Inflammatory macrophage treated with lipopolysaccharide for 4 hours (primary cell): ENCODE data around the gene PTTG1IP.

Source experiments
- DNase-seq: peaks from one replicate; pipeline ENCODE4 v3.0.0-alpha.2; 2020

Gene PTTG1IP

DNA sequence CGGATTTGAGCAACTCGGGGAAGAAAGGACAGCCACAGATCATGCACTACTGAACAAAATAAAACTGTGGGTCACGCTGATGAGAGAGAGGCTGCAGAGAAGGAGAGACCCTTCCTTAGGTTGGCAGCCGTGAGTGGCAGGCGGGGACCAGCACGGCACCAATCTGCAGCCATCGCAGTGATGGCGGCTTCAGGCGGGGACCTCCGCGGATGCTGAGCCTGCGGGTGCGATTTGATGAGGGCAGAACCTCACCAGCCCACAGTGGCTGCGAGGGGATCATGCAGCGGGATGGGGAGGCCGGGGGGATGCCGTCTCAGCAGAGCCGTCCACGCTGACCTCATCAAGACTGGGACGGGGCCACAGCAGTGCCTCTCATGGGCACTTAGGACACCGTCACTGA, 35.4 kb upstream of the PTTG1IP start:
- DNase-seq = no peak

GRCh38 chr21:44907966-44908895, 34.7 kb upstream of the PTTG1IP start:
- peak; percentile 93 for DNase-seq

- DNase-seq = no peak
These were observed 33.9 kb upstream of the PTTG1IP start for GRCh38 chr21:44907225-44907965.

DNA sequence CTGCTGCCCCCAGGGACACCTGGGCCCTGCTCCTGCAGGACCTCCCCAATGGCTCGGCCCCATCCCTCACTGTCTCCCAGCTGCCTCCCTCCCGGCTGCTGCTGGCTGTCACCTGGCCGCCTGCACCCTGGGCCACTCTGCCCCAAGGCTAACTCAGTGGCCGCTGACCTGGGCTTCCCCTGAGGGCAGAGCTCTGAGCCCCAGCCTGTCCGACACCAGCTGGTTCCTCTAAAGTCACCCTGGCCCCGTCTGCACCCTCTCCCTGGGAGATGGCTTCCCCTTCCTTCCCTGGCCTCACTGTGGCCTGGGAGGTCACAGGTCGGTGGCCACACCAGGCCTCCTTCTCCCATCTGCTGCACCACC, 32.2 kb upstream of the PTTG1IP start:
- DNase-seq = peak; percentile 46

DNA sequence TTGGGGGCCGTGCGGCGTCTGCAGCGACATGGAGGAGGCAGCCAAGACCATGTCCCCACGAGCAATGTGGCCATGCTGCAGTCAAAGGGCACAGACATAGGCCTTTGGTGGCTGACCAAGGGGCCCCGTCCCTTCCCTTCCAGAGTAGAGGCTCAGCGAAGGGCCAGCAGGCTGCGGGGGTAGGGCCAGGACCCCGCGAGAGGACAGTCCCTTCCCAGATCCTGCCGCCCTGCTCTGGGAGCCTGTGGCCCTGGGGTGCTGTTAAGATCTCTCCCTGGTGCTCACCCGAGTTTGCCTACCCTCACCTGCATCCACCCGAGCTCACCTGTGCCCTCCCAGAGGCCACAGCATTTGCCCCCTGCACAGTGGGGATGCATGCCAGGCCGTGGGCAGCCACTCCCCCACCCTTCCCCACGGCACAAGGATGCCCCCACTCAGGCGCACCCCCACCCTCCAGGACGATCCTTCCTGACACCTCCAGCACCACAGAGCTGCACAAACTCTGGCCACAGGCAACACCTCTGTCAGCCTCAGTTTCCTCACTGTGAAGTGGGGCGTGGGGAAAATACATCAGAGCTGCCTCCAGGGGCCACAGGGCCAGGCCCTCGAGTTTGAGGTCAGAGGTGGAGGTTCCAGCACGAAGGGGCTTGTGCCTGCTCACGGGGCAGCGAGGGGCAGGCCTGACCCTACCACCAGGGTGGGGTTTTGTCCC, 31.7 kb upstream of the PTTG1IP start:
- DNase-seq = no peak

- no peak for DNase-seq
These were observed 30.8 kb upstream of the PTTG1IP start for GRCh38 chr21:44904141-44904923.

DNA sequence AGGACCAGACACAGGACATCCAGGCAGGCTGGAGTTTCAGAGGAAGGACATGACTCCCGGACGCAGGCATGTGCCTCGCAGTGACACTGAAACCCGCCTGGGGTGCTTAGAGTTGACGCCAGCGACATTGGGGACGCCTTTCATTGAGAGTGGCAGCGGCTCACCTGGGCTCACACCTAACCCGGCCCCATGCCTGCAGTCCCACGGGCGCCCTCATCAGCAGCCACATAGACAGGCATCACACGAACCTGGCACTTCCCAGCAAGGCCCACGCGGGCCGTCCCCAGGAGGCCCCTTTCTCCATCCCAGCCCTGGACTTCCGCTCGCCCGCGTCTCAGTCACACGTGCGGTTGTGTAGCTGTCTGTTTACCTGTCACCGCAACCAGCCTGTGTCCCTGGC, 30.2 kb upstream of the PTTG1IP start:
- DNase-seq = no peak

DNA sequence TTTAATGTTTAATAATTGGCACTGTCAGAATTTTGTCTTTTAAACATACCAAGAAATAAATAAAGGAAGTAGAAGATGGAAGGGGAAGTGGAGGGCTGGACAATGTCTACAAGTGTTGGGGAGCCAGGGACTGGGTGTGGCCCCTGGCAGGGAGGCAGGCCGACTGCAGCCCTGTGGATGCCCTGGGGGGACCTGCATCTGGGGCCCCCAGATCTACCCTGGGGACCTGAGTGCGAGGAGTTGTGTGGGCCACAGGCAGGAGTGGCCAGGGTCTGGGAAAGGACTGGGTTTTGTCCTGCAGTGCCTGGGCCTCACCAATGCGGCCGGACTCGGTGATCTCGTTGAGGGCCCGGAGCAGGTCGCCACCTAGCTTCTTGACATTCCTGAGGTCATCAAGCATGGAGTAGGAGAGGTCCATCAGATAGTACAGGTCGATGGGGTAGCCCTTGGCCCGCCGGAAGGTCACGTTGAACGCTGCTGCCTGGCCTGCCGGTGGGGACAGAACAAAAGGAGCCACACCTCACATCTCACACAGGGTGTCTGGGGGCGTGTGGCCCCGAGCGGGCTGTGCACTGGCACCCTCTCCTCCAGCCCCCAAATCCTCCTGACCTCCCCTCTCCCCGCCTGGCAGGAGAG, 29.7 kb upstream of the PTTG1IP start:
- peak; percentile 60 for DNase-seq

DNA sequence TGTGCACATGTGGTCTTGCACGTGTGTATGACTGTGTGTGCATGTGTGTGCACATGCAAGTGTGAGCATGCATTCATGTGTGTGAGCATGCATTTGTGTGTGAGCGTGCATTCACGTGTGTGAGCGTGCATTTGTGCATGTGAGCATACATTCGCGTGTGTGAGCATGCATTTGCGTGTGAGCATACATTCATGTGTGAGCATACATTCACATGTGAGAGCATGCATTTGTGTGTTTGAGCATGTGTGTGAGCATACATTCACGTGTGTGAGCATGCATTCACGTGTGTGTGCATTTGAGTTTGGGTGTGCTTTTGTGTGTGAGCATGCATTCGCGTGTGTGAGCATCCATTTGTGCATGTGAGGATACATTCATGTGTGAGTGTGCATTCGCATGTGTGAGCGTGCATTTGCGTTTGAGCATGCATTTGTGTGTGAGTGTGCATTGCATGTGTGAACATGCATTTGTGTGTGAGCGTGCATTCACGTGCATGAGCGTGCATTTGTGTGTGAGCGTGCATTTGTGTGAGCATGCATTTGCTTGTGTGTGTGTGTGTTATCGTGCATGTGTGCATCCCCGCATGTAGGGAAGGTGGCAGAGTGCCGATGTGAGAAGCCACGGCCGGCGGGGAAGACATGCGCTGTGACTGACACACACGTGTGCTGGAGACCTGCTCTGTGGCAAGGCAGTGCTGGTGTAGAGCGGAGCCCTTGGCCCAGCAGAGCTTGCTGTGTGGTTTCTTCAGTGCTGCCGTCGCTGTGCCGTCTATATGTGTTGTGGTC, 29.0 kb upstream of the PTTG1IP start:
- DNase-seq = no peak

GRCh38 chr21:44901391-44902074, 28.0 kb upstream of the PTTG1IP start:
- no peak for DNase-seq

- no peak for DNase-seq
These were observed 27.2 kb upstream of the PTTG1IP start for GRCh38 chr21:44900559-44901251.

GRCh38 chr21:44899768-44900558, 26.5 kb upstream of the PTTG1IP start:
- DNase-seq = no peak

DNA sequence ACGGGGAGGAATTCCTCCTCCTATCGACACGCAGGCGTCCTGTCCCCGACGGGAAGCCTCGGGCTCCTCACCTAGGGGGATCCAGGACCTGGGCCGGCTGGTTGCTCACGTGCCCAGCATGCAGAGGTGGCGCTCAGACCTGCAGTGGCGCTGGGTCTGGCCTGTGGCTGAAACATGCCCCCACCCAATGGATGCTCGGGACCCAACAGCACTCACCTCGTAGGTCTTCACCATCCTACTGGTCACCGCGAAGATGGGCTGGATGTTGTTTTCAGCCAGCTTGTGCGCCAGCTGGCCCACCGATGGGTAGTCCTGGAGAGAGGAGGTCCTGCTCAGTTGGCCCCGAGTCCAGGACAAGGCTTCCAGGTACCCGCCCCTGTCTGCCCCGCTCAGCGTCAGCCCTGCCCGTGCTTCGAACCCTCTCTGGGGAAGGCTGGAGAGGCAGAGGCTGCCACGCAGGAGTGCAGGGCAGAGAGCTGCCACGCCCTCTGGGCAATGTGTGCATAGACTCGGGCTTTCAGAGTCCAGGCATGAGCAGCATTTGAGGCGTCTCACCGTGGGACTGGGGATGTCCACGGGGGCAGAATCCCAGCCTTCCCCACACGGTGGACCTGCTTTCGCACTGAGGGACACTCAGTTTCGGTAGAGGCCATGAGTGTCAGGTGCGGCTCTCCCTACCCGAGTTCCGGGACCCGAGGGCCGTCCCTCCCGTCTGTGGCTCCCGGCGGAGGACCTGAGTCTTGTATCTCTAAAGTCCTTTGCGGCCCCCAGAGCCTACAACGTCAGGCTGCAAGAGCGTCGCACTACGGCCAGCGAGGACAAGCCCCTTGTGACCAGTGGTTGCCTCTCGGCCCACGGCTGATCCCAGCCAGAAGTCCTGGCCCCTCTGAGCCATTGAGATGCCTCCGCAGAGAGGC, 25.6 kb upstream of the PTTG1IP start:
- no peak for DNase-seq

DNA sequence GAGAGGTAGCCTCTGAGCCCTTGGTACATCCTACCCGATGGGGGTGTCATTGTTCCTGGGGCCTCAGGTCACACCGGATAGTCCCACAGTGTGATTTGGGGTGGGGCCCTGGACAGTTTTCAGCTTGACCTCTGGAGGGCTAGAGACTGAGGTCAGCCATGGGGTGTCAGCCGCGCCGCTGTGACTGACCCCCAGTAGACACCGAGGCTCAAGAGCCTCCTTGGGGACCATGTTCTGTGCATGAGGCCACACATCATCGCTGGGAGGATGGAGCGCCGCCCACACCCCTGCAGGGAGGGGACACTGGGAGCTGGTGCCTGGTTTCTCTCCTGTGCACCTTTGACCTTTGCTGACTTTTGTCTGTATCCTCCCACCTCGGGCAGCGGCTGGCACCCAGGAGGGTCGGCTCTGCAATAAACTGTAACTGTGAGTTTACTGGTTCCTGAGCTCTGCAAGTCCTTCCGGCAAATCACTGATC, 24.6 kb upstream of the PTTG1IP start:
- no peak for DNase-seq

GRCh38 chr21:44897326-44898010, 24.0 kb upstream of the PTTG1IP start:
- peak; percentile 80 for DNase-seq

DNA sequence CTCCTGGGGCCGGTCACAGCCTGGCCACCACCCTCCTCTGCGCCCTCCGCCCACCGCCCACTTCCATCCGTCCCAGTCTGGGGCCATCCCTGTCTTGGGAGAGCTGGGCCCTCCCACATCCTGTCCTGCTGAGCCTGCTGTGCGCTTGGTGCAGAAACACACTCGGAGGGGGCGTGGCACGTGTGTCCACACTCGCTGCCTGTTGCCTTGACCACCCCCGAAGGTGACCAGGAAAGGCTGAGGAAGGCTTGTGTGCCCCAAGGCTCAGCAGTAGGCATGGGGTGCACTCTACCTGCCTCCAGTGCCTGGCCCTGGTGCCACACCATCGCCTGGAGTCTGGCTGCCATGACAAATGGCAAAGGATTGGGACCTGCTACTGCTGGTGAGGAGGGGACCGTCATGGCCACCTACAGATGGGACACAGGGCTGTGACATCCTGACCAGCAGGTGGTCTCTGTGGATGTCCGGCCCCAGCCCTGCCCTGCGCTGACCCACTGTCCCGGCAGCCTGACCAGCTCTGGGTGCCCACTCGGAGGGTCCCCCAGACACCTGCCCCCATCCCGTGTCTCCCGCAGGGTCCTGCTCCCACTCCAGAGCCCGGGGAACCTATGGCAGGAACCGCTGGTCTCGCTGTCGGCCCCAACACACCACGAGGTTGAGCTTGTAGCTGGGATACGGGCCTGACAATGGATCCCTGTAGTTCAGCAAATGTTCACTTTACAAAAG, 23.2 kb upstream of the PTTG1IP start:
- no peak for DNase-seq

DNA sequence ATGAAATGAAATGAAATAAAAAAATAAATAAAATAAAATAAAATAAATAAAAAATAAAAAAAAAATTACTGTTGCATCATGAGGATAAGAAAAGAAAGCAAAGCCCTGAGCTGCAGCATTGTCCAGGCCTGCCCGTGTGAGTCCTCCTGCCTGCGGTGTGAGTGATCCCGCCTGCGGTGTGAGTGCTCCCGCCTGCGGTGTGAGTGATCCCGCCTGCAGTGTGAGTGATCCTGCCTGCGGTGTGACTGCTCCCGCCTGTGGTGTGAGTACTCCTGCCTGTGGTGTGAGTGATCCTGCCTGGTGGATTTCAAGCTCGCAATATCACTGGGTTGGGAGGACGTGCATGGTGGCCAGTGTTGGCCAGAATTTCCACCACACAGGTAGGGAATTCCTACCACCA, 22.4 kb upstream of the PTTG1IP start:
- no peak for DNase-seq
